Ureter (tissue), 1 donor: ENCODE data around the gene KIN. TPM values are rescaled to one million over a fixed set of nuclear protein-coding genes. Genes with fewer than 3 reads are reported as not detected.
"Not testable (repeated sequence)": the region's sequence is repeated elsewhere in the genome, so short reads cannot be mapped to it uniquely, and the experiment has no call there.

ENCODE experiments used
- DNase-seq: peaks from one replicate; pipeline ENCODE4 v3.0.0-alpha.2; 2020; ENCODE audit warnings: low spot score
- total RNA-seq: library from RNA; stranded (reverse); gene quantifications from one replicate; pipeline ENCODE4 v1.2.4, GENCODE V29; 2023
- donor health status: DM: yes; HTN: yes; CAD: no.

KIN gene
- total RNA-seq, 1 donor from 2014 or later, result 11.5 TPM

- no peak for DNase-seq
Measured at GRCh38 chr10:7794251-7795026, 6.6 kb upstream of the KIN start.

- no peak for DNase-seq
Measured at GRCh38 chr10:7792541-7792940, 4.7 kb upstream of the KIN start.

- no peak for DNase-seq
Measured at GRCh38 chr10:7789390-7789789, 1.6 kb upstream of the KIN start.

GRCh38 chr10:7788639-7789286 is 970 bp upstream of the KIN start:
- no peak for DNase-seq

- DNase-seq, result no peak
Measured at GRCh38 chr10:7787150-7787856, 490 bp downstream of the KIN start.

GRCh38 chr10:7786430-7786829 is 1.4 kb downstream of the KIN start:
- no peak for DNase-seq

GRCh38 chr10:7782194-7782593 is 5.6 kb downstream of the KIN start:
- not testable (repeated sequence) for DNase-seq

GRCh38 chr10:7776777-7777176 is 11.0 kb downstream of the KIN start:
- DNase-seq, result no peak

GRCh38 chr10:7773845-7774801 is 13.7 kb downstream of the KIN start:
- DNase-seq, result peak; percentile 61

- no peak for DNase-seq
Measured at GRCh38 chr10:7768417-7768816, 19.4 kb downstream of the KIN start.

- no peak for DNase-seq
Measured at GRCh38 chr10:7767209-7767608, 20.6 kb downstream of the KIN start.

GRCh38 chr10:7766241-7766640 is 21.6 kb downstream of the KIN start:
- no peak for DNase-seq

- DNase-seq, result no peak
Measured at GRCh38 chr10:7763929-7764328, 23.9 kb downstream of the KIN start.

GRCh38 chr10:7756360-7756992 is 31.3 kb downstream of the KIN start:
- no peak for DNase-seq

- no peak for DNase-seq
Measured at GRCh38 chr10:7755103-7755502, 32.7 kb downstream of the KIN start.

- DNase-seq, result no peak
Measured at GRCh38 chr10:7752251-7752650, 35.5 kb downstream of the KIN start.

GRCh38 chr10:7750222-7750621 is 37.6 kb downstream of the KIN start:
- DNase-seq, result no peak

- not testable (repeated sequence) for DNase-seq
Measured at GRCh38 chr10:7748637-7749036, 39.2 kb downstream of the KIN start.

GRCh38 chr10:7744307-7744706 is 43.5 kb downstream of the KIN start:
- no peak for DNase-seq

- no peak for DNase-seq
Measured at GRCh38 chr10:7738536-7739407, 49.0 kb downstream of the KIN start.
